HCT116 (cell line): ENCODE data around the gene ECEL1.

ENCODE experiments used
- ELF1 ChIP-seq: IDR thresholded peaks from 2 replicates; pipeline ENCODE4 v1.6.1; 2012; ENCODE audit warnings: low read depth, borderline replicate concordance
- POLR2A ChIP-seq: IDR thresholded peaks from 2 replicates; pipeline ENCODE4 v1.7.0; 2011; ENCODE audit warnings: borderline replicate concordance; ENCODE audit not compliant: insufficient read depth, insufficient read length; ENCODE audit errors: extremely low read depth
- POLR2AphosphoS5 ChIP-seq: IDR thresholded peaks from 2 replicates; pipeline ENCODE4 v1.6.1; 2011; ENCODE audit warnings: mild to moderate bottlenecking, low read depth, low read length, moderate library complexity
- TF ChIP-seq, protein P1 (sequence below), 3 experiments: fragments of 200-600 bp in 1 of 3; sonication (generic) in 1 of 3; IDR thresholded peaks in 2 of 3; conservative IDR thresholded peaks in 1 of 3; 2 replicates each; pipeline ENCODE4 v1.5.1; 2012 to 2017; ENCODE audit warnings: low read depth in 2 of 3, low read length in 2 of 3, antibody characterized with exemption in 1 of 3, borderline replicate concordance in 1 of 3, control low read depth in 1 of 3, mild to moderate bottlenecking in 1 of 3, mixed read lengths in 1 of 3, mixed run types in 1 of 3, moderate library complexity in 1 of 3; ENCODE audit not compliant: insufficient read depth in 1 of 3

DNA sequence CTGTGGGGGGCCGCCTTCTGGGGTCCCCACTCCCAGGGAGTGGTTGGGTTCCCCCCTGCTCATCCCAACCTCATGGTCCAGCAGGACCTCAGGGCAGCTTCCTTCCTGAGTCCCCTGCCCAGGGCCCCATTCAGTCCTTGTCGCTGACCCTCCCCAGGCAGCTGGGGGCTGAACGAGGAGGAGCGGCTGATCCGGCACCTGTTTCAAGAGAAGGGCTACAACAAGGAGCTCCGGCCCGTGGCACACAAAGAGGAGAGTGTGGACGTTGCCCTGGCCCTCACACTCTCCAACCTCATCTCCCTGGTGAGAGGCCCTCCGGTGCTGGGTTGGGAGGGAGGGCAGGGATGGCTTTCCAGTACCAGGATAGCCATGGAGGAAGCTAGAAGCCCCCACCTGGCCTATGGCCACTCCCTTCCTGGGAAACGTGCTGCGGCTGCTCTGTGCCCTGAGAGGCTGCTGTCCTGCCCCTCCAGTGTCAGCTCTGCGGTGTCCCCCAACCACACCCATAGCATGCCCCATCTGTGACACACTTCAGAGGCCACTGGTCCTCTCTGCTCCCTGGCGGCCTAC lies 38.8 kb upstream of the ECEL1 start:
- TF ChIP-seq POLR2A (no peak), POLR2AphosphoS5 (no peak), ELF1 (no peak)
- TF ChIP-seq, protein P1, sequence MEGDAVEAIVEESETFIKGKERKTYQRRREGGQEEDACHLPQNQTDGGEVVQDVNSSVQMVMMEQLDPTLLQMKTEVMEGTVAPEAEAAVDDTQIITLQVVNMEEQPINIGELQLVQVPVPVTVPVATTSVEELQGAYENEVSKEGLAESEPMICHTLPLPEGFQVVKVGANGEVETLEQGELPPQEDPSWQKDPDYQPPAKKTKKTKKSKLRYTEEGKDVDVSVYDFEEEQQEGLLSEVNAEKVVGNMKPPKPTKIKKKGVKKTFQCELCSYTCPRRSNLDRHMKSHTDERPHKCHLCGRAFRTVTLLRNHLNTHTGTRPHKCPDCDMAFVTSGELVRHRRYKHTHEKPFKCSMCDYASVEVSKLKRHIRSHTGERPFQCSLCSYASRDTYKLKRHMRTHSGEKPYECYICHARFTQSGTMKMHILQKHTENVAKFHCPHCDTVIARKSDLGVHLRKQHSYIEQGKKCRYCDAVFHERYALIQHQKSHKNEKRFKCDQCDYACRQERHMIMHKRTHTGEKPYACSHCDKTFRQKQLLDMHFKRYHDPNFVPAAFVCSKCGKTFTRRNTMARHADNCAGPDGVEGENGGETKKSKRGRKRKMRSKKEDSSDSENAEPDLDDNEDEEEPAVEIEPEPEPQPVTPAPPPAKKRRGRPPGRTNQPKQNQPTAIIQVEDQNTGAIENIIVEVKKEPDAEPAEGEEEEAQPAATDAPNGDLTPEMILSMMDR (IDR thresholded peaks at IDR 0.05 in 2 of 3, conservative IDR thresholded peaks at IDR 0.05 in 1 of 3; ENCODE audit: borderline replicate concordance in 1 of 3, insufficient read depth in 1 of 3, low read depth in 2 of 3, low read length in 2 of 3), result no peak
